HuH-7 (cell line): ENCODE data around the gene PPFIA2.
"Not testable (repeated sequence)": the region's sequence is repeated elsewhere in the genome, so short reads cannot be mapped to it uniquely, and the experiment has no call there.

Experiments used
- DNase-seq: peaks from one replicate; pipeline ENCODE4 v3.0.0; 2011; ENCODE audit warnings: low spot score

PPFIA2 gene

GRCh38 chr12:81668475-81668874 is 90.7 kb downstream of the PPFIA2 start:
- no peak for DNase-seq

- not testable (repeated sequence) for DNase-seq
Observed at GRCh38 chr12:81659310-81659709, 99.8 kb downstream of the PPFIA2 start.

GRCh38 chr12:81644503-81644902 is 114.6 kb downstream of the PPFIA2 start:
- DNase-seq, result peak; percentile 21

- no peak for DNase-seq
Observed at GRCh38 chr12:81639196-81639595, 120.0 kb downstream of the PPFIA2 start.

- DNase-seq, result no peak
Observed at GRCh38 chr12:81633127-81633526, 126.0 kb downstream of the PPFIA2 start.

GRCh38 chr12:81627336-81628189 is 131.6 kb downstream of the PPFIA2 start:
- DNase-seq, result peak; percentile 40

GRCh38 chr12:81626406-81626805 is 132.7 kb downstream of the PPFIA2 start:
- DNase-seq, result no peak

GRCh38 chr12:81617915-81618314 is 141.2 kb downstream of the PPFIA2 start:
- DNase-seq, result no peak

GRCh38 chr12:81615026-81615588 is 144.0 kb downstream of the PPFIA2 start:
- DNase-seq, result no peak

GRCh38 chr12:81610955-81611889 is 147.9 kb downstream of the PPFIA2 start:
- peak; percentile 27 for DNase-seq

GRCh38 chr12:81597928-81598604 is 161.1 kb downstream of the PPFIA2 start:
- no peak for DNase-seq

- no peak for DNase-seq
Observed at GRCh38 chr12:81596558-81596957, 162.6 kb downstream of the PPFIA2 start.

- no peak for DNase-seq
Observed at GRCh38 chr12:81591256-81591655, 167.9 kb downstream of the PPFIA2 start.

GRCh38 chr12:81590703-81591102 is 168.4 kb downstream of the PPFIA2 start:
- not testable (repeated sequence) for DNase-seq

- DNase-seq, result no peak
Observed at GRCh38 chr12:81588235-81589008, 170.7 kb downstream of the PPFIA2 start.

GRCh38 chr12:81585787-81586186 is 173.4 kb downstream of the PPFIA2 start:
- DNase-seq, result no peak

GRCh38 chr12:81573228-81573627 is 185.9 kb downstream of the PPFIA2 start:
- no peak for DNase-seq

GRCh38 chr12:81572411-81572810 is 186.7 kb downstream of the PPFIA2 start:
- no peak for DNase-seq

- no peak for DNase-seq
Observed at GRCh38 chr12:81570234-81570633, 188.9 kb downstream of the PPFIA2 start.

- no peak for DNase-seq
Observed at GRCh38 chr12:81564237-81564636, 194.9 kb downstream of the PPFIA2 start.

GRCh38 chr12:81558031-81558430 is 201.1 kb downstream of the PPFIA2 start:
- no peak for DNase-seq
